WTC11 (cell line): ENCODE measurements around the gene MVP. TPM values are rescaled to one million over a fixed set of nuclear protein-coding genes. Genes with fewer than 3 reads are reported as not detected.

ENCODE experiments used
- ATAC-seq: fragments of 200-7000 bp; cut with Tn5 transposase; 2 replicates; pipeline ENCODE4 v1.10.0; 2021; ENCODE audit warnings: mild to moderate bottlenecking, moderate library complexity
- CTCF ChIA-PET: fragments of 300-600 bp; sonication (Branson Sonifier 250); formaldehyde crosslinking; loops from one replicate; lab custom pipeline; 2021; ENCODE audit warnings: antibody characterized with exemption; lab: Charles Lee
- POLR2A ChIA-PET: fragments of 350-600 bp; sonication (Branson Sonifier 250); formaldehyde crosslinking; loops from one replicate; lab custom pipeline; 2021; ENCODE audit warnings: antibody characterized with exemption; lab: Charles Lee
- DNase-seq: peaks from one replicate; pipeline ENCODE4 v3.0.0; 2021; ENCODE audit warnings: low spot score
- H3K27ac Mint-ChIP-seq: 2 replicates; pipeline ENCODE4 v1.8.0; 2021; ENCODE audit warnings: mixed read lengths
- H3K27me3 Mint-ChIP-seq: 2 replicates; pipeline ENCODE4 v1.8.0; 2021; ENCODE audit warnings: low read depth, mild to moderate bottlenecking, moderate library complexity, mixed read lengths
- H3K36me3 Mint-ChIP-seq: 2 replicates; pipeline ENCODE4 v1.8.0; 2021; ENCODE audit warnings: mixed read lengths
- H3K4me1 Mint-ChIP-seq: 2 replicates; pipeline ENCODE4 v1.8.0; 2022; ENCODE audit warnings: mixed read lengths
- H3K4me3 Mint-ChIP-seq: 2 replicates; pipeline ENCODE4 v1.8.0; 2021; ENCODE audit warnings: mild to moderate bottlenecking, moderate library complexity, mixed read lengths
- H3K9me3 Mint-ChIP-seq: 2 replicates; pipeline ENCODE4 v1.8.0; 2021; ENCODE audit warnings: mixed read lengths
- CREM ChIP-seq: sonication (generic); formaldehyde crosslinking; IDR thresholded peaks from 2 replicates; pipeline ENCODE4 v1.8.1; 2022; ENCODE audit warnings: mild to moderate bottlenecking, missing genetic modification reagents, moderate library complexity
- EMX1 ChIP-seq: fragments of 250-450 bp; sonication (Bioruptor Pico); IDR thresholded peaks from 2 replicates; pipeline ENCODE4 v1.8.0; 2021; ENCODE audit warnings: mild to moderate bottlenecking
- ETV6 ChIP-seq: sonication (generic); formaldehyde crosslinking; IDR thresholded peaks from 2 replicates; pipeline ENCODE4 v1.8.1; 2022; ENCODE audit warnings: mild to moderate bottlenecking, missing genetic modification reagents
- GRHL2 ChIP-seq: fragments of 250-450 bp; sonication (Bioruptor Pico); IDR thresholded peaks from 2 replicates; pipeline ENCODE4 v1.8.0; 2022; ENCODE audit warnings: mild to moderate bottlenecking, moderate library complexity; ENCODE audit not compliant: insufficient replicate concordance, severe bottlenecking
- MXD4 ChIP-seq: fragments of 250-450 bp; sonication (Bioruptor Pico); IDR thresholded peaks from 2 replicates; pipeline ENCODE4 v1.8.0; 2021; ENCODE audit warnings: mild to moderate bottlenecking, moderate library complexity, borderline replicate concordance
- MYBL2 ChIP-seq: sonication (generic); formaldehyde crosslinking; IDR thresholded peaks from 2 replicates; pipeline ENCODE4 v1.8.1; 2023; ENCODE audit warnings: mild to moderate bottlenecking, moderate library complexity, missing genetic modification reagents
- NFATC4 ChIP-seq: fragments of 250-450 bp; sonication (Bioruptor Pico); IDR thresholded peaks from 2 replicates; pipeline ENCODE4 v1.9.0; 2021; ENCODE audit warnings: mild to moderate bottlenecking
- RELA ChIP-seq: sonication (generic); formaldehyde crosslinking; IDR thresholded peaks from 2 replicates; pipeline ENCODE4 v1.8.1; 2022; ENCODE audit warnings: missing genetic modification reagents, mild to moderate bottlenecking, borderline replicate concordance
- SMAD3 ChIP-seq: sonication (generic); formaldehyde crosslinking; IDR thresholded peaks from 2 replicates; pipeline ENCODE4 v1.8.0; 2022; ENCODE audit warnings: missing genetic modification reagents, mild to moderate bottlenecking, borderline replicate concordance
- SMAD4 ChIP-seq: sonication (generic); formaldehyde crosslinking; IDR thresholded peaks from 2 replicates; pipeline ENCODE4 v1.8.0; 2022; ENCODE audit warnings: mild to moderate bottlenecking, missing genetic modification reagents
- ZBTB21 ChIP-seq: sonication (generic); formaldehyde crosslinking; IDR thresholded peaks from 2 replicates; pipeline ENCODE4 v1.8.1; 2023; ENCODE audit warnings: mild to moderate bottlenecking, missing genetic modification reagents, borderline replicate concordance
- ZNF121 ChIP-seq: sonication (generic); formaldehyde crosslinking; IDR thresholded peaks from 2 replicates; pipeline ENCODE4 v1.8.0; 2023; ENCODE audit warnings: missing genetic modification reagents
- ZNF219 ChIP-seq: sonication (generic); formaldehyde crosslinking; IDR thresholded peaks from 2 replicates; pipeline ENCODE4 v1.8.0; 2023; ENCODE audit warnings: missing genetic modification reagents, mild to moderate bottlenecking, borderline replicate concordance
- ZNF396 ChIP-seq: fragments of 250-450 bp; sonication (Bioruptor Pico); IDR thresholded peaks from 2 replicates; pipeline ENCODE4 v1.8.0; 2021; ENCODE audit warnings: mild to moderate bottlenecking, moderate library complexity, borderline replicate concordance
- ZNF423 ChIP-seq: fragments of 250-450 bp; sonication (Bioruptor Pico); IDR thresholded peaks from 2 replicates; pipeline ENCODE4 v2.1.2; 2022; ENCODE audit warnings: mild to moderate bottlenecking, moderate library complexity
- total RNA-seq: library from RNA; stranded (reverse); gene quantifications from 3 replicates; pipeline ENCODE4 v1.2.3, GENCODE V29; 2021
- TF ChIP-seq, protein P1 (sequence below): sonication (generic); formaldehyde crosslinking; IDR thresholded peaks from 2 replicates; pipeline ENCODE4 v1.8.1; 2022; ENCODE audit warnings: mild to moderate bottlenecking, moderate library complexity, missing genetic modification reagents
- TF ChIP-seq, protein P2 (sequence below): sonication (generic); formaldehyde crosslinking; IDR thresholded peaks from 2 replicates; pipeline ENCODE4 v1.8.1; 2022; ENCODE audit warnings: low read depth, mild to moderate bottlenecking, moderate library complexity, missing genetic modification reagents, borderline replicate concordance
- TF ChIP-seq, protein P3 (sequence below): sonication (generic); formaldehyde crosslinking; IDR thresholded peaks from 2 replicates; pipeline ENCODE4 v1.8.1; 2023; ENCODE audit warnings: mild to moderate bottlenecking, missing genetic modification reagents, borderline replicate concordance
- TF ChIP-seq, protein P4 (sequence below): sonication (generic); formaldehyde crosslinking; IDR thresholded peaks from 2 replicates; pipeline ENCODE4 v1.8.1; 2023; ENCODE audit warnings: mild to moderate bottlenecking, missing genetic modification reagents, moderate library complexity
- TF ChIP-seq, protein P5 (sequence below): sonication (generic); formaldehyde crosslinking; conservative IDR thresholded peaks from 2 replicates; pipeline ENCODE4 v1.8.1; 2023; ENCODE audit warnings: mild to moderate bottlenecking, low read depth, missing genetic modification reagents, moderate library complexity
- TF ChIP-seq, protein P6 (sequence below): sonication (generic); formaldehyde crosslinking; IDR thresholded peaks from 2 replicates; pipeline ENCODE4 v1.8.1; 2023; ENCODE audit warnings: mild to moderate bottlenecking, missing genetic modification reagents
- TF ChIP-seq, protein P7 (sequence below): fragments of 250-450 bp; sonication (Bioruptor Pico); IDR thresholded peaks from 2 replicates; pipeline ENCODE4 v1.8.0; 2021; ENCODE audit warnings: mild to moderate bottlenecking
- TF ChIP-seq, protein P8 (sequence below): fragments of 250-450 bp; sonication (Bioruptor Pico); IDR thresholded peaks from 2 replicates; pipeline ENCODE4 v1.9.0; 2021; ENCODE audit warnings: mild to moderate bottlenecking

MVP gene
- total RNA-seq, 1 experiment from 2014 or later = 10.8 TPM

DNA sequence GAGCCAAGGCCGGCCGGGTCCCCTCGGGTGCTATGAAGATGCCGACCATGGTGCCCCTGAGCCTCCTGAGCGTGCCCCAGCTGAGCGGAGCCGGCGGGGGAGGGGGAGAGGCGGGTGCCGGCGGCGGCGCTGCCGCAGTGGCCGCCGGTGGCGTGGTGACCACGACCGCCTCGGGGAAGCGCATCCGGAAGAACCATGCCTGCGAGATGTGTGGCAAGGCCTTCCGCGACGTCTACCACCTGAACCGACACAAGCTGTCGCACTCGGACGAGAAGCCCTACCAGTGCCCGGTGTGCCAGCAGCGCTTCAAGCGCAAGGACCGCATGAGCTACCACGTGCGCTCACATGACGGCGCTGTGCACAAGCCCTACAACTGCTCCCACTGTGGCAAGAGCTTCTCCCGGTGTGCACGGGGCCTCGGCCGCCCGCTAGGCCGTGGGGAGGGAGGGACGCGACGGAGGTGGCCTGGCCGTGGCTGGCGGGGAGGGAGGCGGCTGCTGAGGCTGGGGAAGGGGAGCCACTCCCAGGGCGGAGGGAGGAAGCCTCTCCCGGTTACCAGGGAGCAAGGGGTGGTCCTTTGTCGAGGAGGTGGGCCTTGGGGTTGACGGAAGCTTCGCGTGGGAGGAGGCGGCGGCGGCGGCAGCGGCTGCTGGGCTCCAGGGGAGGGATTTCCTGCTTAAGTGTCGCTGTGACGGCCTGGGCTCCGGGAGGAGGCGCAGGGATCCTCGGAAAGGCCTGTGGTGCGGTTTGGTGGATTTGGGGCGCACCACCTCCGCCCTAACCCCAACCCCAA, 12.6 kb upstream of the MVP start:
- Mint-ChIP-seq H3K27ac (peak overlapping the region; percentile 97), H3K36me3 (peaks cover 13% of the 10 kb centered on the region), H3K27me3 (no peaks in the 10 kb centered on the region), H3K9me3 (no peaks in the 10 kb centered on the region), H3K4me3 (peak overlapping the region; percentile 88), H3K4me1 (peaks cover 50% of the 10 kb centered on the region)
- DNase-seq = peak; percentile 76
- POLR2A ChIA-PET = interaction anchor here (0.8 to 2.4 kb wide), 7 partner anchors 8 to 108 kb away, joined by 3 to 12 read pairs (median 4); partner anchors contain the start of genes ASPHD1, CDIPT, KIF22 and PAGR1
- peak; percentile 1 for ATAC-seq
- CTCF ChIA-PET = interaction anchor here (0.5 to 3.3 kb wide), 16 partner anchors 9 to 258 kb away, joined by 3 to 33 read pairs (median 7); partner anchors contain the start of genes ALDOA, ASPHD1, CDIPT and KIF22
- TF ChIP-seq ZNF423 (CRISPR knock-in tag) (no peak), MXD4 (CRISPR knock-in tag) (no peak), ZBTB21 (CRISPR knock-in tag) (no peak), CREM (CRISPR knock-in tag) (peak; percentile 7; the same call in 1 of the 2 replicates), EMX1 (CRISPR knock-in tag) (no peak), ZNF219 (CRISPR knock-in tag) (peak; percentile 78; the same call in 1 of the 2 replicates), NFATC4 (CRISPR knock-in tag) (no peak), SMAD4 (CRISPR knock-in tag) (no peak), ETV6 (CRISPR knock-in tag) (peak; percentile 73), SMAD3 (CRISPR knock-in tag) (peak; percentile 84), GRHL2 (CRISPR knock-in tag) (no peak), RELA (peak; percentile 94; the same call in 1 of the 2 replicates), MYBL2 (peak; percentile 78; the same call in 1 of the 2 replicates), ZNF396 (CRISPR knock-in tag) (no peak), ZNF121 (CRISPR knock-in tag) (peak; percentile 57)
- TF ChIP-seq, protein P1, sequence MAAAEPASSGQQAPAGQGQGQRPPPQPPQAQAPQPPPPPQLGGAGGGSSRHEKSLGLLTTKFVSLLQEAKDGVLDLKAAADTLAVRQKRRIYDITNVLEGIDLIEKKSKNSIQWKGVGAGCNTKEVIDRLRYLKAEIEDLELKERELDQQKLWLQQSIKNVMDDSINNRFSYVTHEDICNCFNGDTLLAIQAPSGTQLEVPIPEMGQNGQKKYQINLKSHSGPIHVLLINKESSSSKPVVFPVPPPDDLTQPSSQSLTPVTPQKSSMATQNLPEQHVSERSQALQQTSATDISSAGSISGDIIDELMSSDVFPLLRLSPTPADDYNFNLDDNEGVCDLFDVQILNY = peak; percentile 82
- TF ChIP-seq, protein P2, sequence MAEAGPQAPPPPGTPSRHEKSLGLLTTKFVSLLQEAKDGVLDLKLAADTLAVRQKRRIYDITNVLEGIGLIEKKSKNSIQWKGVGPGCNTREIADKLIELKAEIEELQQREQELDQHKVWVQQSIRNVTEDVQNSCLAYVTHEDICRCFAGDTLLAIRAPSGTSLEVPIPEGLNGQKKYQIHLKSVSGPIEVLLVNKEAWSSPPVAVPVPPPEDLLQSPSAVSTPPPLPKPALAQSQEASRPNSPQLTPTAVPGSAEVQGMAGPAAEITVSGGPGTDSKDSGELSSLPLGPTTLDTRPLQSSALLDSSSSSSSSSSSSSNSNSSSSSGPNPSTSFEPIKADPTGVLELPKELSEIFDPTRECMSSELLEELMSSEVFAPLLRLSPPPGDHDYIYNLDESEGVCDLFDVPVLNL (CRISPR knock-in tag) = no peak
- TF ChIP-seq, protein P3, sequence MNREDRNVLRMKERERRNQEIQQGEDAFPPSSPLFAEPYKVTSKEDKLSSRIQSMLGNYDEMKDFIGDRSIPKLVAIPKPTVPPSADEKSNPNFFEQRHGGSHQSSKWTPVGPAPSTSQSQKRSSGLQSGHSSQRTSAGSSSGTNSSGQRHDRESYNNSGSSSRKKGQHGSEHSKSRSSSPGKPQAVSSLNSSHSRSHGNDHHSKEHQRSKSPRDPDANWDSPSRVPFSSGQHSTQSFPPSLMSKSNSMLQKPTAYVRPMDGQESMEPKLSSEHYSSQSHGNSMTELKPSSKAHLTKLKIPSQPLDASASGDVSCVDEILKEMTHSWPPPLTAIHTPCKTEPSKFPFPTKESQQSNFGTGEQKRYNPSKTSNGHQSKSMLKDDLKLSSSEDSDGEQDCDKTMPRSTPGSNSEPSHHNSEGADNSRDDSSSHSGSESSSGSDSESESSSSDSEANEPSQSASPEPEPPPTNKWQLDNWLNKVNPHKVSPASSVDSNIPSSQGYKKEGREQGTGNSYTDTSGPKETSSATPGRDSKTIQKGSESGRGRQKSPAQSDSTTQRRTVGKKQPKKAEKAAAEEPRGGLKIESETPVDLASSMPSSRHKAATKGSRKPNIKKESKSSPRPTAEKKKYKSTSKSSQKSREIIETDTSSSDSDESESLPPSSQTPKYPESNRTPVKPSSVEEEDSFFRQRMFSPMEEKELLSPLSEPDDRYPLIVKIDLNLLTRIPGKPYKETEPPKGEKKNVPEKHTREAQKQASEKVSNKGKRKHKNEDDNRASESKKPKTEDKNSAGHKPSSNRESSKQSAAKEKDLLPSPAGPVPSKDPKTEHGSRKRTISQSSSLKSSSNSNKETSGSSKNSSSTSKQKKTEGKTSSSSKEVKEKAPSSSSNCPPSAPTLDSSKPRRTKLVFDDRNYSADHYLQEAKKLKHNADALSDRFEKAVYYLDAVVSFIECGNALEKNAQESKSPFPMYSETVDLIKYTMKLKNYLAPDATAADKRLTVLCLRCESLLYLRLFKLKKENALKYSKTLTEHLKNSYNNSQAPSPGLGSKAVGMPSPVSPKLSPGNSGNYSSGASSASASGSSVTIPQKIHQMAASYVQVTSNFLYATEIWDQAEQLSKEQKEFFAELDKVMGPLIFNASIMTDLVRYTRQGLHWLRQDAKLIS (CRISPR knock-in tag) = peak; percentile 82; the same call in 1 of the 2 replicates
- TF ChIP-seq, protein P4, sequence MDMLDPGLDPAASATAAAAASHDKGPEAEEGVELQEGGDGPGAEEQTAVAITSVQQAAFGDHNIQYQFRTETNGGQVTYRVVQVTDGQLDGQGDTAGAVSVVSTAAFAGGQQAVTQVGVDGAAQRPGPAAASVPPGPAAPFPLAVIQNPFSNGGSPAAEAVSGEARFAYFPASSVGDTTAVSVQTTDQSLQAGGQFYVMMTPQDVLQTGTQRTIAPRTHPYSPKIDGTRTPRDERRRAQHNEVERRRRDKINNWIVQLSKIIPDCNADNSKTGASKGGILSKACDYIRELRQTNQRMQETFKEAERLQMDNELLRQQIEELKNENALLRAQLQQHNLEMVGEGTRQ (CRISPR knock-in tag) = peak; percentile 67
- TF ChIP-seq, protein P5, sequence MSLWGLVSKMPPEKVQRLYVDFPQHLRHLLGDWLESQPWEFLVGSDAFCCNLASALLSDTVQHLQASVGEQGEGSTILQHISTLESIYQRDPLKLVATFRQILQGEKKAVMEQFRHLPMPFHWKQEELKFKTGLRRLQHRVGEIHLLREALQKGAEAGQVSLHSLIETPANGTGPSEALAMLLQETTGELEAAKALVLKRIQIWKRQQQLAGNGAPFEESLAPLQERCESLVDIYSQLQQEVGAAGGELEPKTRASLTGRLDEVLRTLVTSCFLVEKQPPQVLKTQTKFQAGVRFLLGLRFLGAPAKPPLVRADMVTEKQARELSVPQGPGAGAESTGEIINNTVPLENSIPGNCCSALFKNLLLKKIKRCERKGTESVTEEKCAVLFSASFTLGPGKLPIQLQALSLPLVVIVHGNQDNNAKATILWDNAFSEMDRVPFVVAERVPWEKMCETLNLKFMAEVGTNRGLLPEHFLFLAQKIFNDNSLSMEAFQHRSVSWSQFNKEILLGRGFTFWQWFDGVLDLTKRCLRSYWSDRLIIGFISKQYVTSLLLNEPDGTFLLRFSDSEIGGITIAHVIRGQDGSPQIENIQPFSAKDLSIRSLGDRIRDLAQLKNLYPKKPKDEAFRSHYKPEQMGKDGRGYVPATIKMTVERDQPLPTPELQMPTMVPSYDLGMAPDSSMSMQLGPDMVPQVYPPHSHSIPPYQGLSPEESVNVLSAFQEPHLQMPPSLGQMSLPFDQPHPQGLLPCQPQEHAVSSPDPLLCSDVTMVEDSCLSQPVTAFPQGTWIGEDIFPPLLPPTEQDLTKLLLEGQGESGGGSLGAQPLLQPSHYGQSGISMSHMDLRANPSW (CRISPR knock-in tag) = no peak
- TF ChIP-seq, protein P6, sequence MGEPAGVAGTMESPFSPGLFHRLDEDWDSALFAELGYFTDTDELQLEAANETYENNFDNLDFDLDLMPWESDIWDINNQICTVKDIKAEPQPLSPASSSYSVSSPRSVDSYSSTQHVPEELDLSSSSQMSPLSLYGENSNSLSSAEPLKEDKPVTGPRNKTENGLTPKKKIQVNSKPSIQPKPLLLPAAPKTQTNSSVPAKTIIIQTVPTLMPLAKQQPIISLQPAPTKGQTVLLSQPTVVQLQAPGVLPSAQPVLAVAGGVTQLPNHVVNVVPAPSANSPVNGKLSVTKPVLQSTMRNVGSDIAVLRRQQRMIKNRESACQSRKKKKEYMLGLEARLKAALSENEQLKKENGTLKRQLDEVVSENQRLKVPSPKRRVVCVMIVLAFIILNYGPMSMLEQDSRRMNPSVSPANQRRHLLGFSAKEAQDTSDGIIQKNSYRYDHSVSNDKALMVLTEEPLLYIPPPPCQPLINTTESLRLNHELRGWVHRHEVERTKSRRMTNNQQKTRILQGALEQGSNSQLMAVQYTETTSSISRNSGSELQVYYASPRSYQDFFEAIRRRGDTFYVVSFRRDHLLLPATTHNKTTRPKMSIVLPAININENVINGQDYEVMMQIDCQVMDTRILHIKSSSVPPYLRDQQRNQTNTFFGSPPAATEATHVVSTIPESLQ = no peak
- TF ChIP-seq, protein P7, sequence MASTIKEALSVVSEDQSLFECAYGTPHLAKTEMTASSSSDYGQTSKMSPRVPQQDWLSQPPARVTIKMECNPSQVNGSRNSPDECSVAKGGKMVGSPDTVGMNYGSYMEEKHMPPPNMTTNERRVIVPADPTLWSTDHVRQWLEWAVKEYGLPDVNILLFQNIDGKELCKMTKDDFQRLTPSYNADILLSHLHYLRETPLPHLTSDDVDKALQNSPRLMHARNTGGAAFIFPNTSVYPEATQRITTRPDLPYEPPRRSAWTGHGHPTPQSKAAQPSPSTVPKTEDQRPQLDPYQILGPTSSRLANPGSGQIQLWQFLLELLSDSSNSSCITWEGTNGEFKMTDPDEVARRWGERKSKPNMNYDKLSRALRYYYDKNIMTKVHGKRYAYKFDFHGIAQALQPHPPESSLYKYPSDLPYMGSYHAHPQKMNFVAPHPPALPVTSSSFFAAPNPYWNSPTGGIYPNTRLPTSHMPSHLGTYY (CRISPR knock-in tag) = no peak
- TF ChIP-seq, protein P8, sequence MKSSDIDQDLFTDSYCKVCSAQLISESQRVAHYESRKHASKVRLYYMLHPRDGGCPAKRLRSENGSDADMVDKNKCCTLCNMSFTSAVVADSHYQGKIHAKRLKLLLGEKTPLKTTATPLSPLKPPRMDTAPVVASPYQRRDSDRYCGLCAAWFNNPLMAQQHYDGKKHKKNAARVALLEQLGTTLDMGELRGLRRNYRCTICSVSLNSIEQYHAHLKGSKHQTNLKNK (CRISPR knock-in tag) = no peak
